Measurements from ENCODE around the gene WASHC3. TPM values are rescaled to one million over a fixed set of nuclear protein-coding genes. Genes with fewer than 3 reads are reported as not detected.

Gene WASHC3
- total RNA-seq, 1 experiment from 2014 or later = 75.1 TPM

- no peaks in the 10 kb centered on the region for H3K9me3 ChIP-seq (replicated peaks)
- H3K4me1 ChIP-seq (replicated peaks) = no peaks in the 10 kb centered on the region
- DNase-seq (ENCODE audit: low read depth in 1 of 2, low spot score in 2 of 2) = no peak
- H3K36me3 ChIP-seq = no peaks in the 10 kb centered on the region
- H3K4me3 ChIP-seq = no peak overlapping the region
- H3K27ac ChIP-seq = no peak overlapping the region
- peaks cover 6% of the 10 kb centered on the region; the same call in 1 of the 2 replicates for H3K27me3 ChIP-seq (replicated peaks)
Observed at GRCh38 chr12:101982307-101982706, 79.5 kb downstream of the WASHC3 start.

- Histone ChIP-seq H3K27me3 (replicated peaks) (peaks cover 2% of the 10 kb centered on the region; the same call in 1 of the 2 replicates), H3K4me1 (replicated peaks) (no peaks in the 10 kb centered on the region), H3K9me3 (replicated peaks) (no peaks in the 10 kb centered on the region), H3K36me3 (no peaks in the 10 kb centered on the region), H3K27ac (no peak overlapping the region), H3K4me3 (no peak overlapping the region)
- DNase-seq (ENCODE audit: low read depth in 1 of 2, low spot score in 2 of 2) = no peak
Observed at GRCh38 chr12:101981868-101982267, 79.9 kb downstream of the WASHC3 start.

GRCh38 chr12:101968770-101969169, 93.0 kb downstream of the WASHC3 start:
- no peaks in the 10 kb centered on the region for H3K36me3 ChIP-seq
- H3K9me3 ChIP-seq (replicated peaks) = no peaks in the 10 kb centered on the region
- DNase-seq (ENCODE audit: low read depth in 1 of 2, low spot score in 2 of 2) = no peak
- no peaks in the 10 kb centered on the region for H3K27me3 ChIP-seq (replicated peaks)
- H3K4me3 ChIP-seq = no peak overlapping the region
- H3K4me1 ChIP-seq (replicated peaks) = no peaks in the 10 kb centered on the region
- no peak overlapping the region for H3K27ac ChIP-seq

- Histone ChIP-seq H3K9me3 (replicated peaks) (no peaks in the 10 kb centered on the region), H3K36me3 (no peaks in the 10 kb centered on the region), H3K4me1 (replicated peaks) (no peaks in the 10 kb centered on the region), H3K4me3 (no peak overlapping the region), H3K27me3 (replicated peaks) (no peaks in the 10 kb centered on the region), H3K27ac (no peak overlapping the region)
- DNase-seq (ENCODE audit: low read depth in 1 of 2, low spot score in 2 of 2) = no peak
Observed at GRCh38 chr12:101967506-101967905, 94.3 kb downstream of the WASHC3 start.

- Histone ChIP-seq H3K36me3 (no peaks in the 10 kb centered on the region), H3K9me3 (replicated peaks) (no peaks in the 10 kb centered on the region), H3K4me3 (no peak overlapping the region), H3K4me1 (replicated peaks) (no peaks in the 10 kb centered on the region), H3K27me3 (replicated peaks) (no peaks in the 10 kb centered on the region), H3K27ac (no peak overlapping the region)
- DNase-seq (ENCODE audit: low read depth in 1 of 2, low spot score in 2 of 2) = no peak
Observed at GRCh38 chr12:101966496-101966895, 95.3 kb downstream of the WASHC3 start.

GRCh38 chr12:101963697-101964096, 98.1 kb downstream of the WASHC3 start:
- no peaks in the 10 kb centered on the region for H3K9me3 ChIP-seq (replicated peaks)
- no peaks in the 10 kb centered on the region for H3K36me3 ChIP-seq
- no peaks in the 10 kb centered on the region for H3K27me3 ChIP-seq (replicated peaks)
- no peak overlapping the region for H3K27ac ChIP-seq
- H3K4me3 ChIP-seq = no peak overlapping the region
- no peaks in the 10 kb centered on the region for H3K4me1 ChIP-seq (replicated peaks)
- DNase-seq (ENCODE audit: low read depth in 1 of 2, low spot score in 2 of 2) = no peak

Other genes starting within 250 kb of the WASHC3 start
- gene GNPTAB, start 231.0 kb downstream of the WASHC3 start, total RNA-seq (2014; rRNA removed; shearing (Covaris generic)) = 14.8 and 15.9 TPM in 2 replicates
- gene DRAM1, start 184.4 kb downstream of the WASHC3 start, total RNA-seq (2014; rRNA removed; shearing (Covaris generic)) = 12.4 and 13.2 TPM in 2 replicates
- 72.9 and 85.3 TPM in 2 replicates for gene NUP37, start 58.1 kb upstream of the WASHC3 start, total RNA-seq (2014; rRNA removed; shearing (Covaris generic))
- 37.3 and 38.5 TPM in 2 replicates for gene PARPBP, start 58.2 kb upstream of the WASHC3 start, total RNA-seq (2014; rRNA removed; shearing (Covaris generic))
- gene PMCH, start 135.8 kb upstream of the WASHC3 start, total RNA-seq (2014; rRNA removed; shearing (Covaris generic)) = not detected in 2 replicates